Measurements from ENCODE around the gene INSYN2B. TPM values are rescaled to one million over a fixed set of nuclear protein-coding genes. Genes with fewer than 3 reads are reported as not detected.

The INSYN2B gene
- total RNA-seq, 1 donor from 2014 or later, result 0.56 TPM

DNA sequence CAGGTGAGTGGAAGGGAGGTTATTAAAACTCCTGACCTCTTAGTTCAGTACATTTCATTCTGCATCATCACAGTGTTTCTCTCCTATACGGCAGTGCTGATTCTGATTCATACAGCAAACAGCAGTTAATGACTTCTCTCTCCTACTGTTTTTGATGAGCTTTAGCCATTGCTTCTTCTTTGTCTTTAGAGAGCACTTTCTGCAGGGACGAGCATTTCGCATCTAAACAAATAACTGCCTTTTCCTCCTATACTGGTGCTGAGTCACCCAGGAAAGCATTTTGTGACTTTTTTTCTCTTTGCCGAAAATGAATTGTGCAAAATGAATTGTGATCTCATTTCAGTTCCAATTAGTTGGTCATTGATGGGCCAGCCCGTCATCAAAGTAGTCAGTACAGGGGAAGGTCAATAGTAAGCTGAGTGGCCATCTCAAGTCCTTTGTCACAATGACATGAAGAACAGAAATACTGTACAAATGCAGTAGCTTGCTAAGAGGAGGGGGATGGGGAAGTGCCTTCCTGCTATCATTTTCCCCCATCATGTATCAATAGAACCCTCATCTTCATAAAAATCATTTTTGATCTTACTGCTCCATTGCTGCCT lies 98.5 kb downstream of the INSYN2B start:
- TF ChIP-seq, protein P1, sequence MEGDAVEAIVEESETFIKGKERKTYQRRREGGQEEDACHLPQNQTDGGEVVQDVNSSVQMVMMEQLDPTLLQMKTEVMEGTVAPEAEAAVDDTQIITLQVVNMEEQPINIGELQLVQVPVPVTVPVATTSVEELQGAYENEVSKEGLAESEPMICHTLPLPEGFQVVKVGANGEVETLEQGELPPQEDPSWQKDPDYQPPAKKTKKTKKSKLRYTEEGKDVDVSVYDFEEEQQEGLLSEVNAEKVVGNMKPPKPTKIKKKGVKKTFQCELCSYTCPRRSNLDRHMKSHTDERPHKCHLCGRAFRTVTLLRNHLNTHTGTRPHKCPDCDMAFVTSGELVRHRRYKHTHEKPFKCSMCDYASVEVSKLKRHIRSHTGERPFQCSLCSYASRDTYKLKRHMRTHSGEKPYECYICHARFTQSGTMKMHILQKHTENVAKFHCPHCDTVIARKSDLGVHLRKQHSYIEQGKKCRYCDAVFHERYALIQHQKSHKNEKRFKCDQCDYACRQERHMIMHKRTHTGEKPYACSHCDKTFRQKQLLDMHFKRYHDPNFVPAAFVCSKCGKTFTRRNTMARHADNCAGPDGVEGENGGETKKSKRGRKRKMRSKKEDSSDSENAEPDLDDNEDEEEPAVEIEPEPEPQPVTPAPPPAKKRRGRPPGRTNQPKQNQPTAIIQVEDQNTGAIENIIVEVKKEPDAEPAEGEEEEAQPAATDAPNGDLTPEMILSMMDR (IDR thresholded peaks at IDR 0.05; ENCODE audit: unreplicated experiment), result no peak
- H3K9me3 Mint-ChIP-seq, result no peaks in the 10 kb centered on the region
- peaks cover 5% of the 10 kb centered on the region for H3K4me1 Mint-ChIP-seq
- H3K4me3 Mint-ChIP-seq, result no peak overlapping the region
- H3K27ac Mint-ChIP-seq, result no peak overlapping the region
- H3K36me3 Mint-ChIP-seq, result no peaks in the 10 kb centered on the region
- peaks cover 34% of the 10 kb centered on the region for H3K27me3 Mint-ChIP-seq (ENCODE audit: low read depth)
- no peak for DNase-seq (ENCODE audit: low spot score in 2 of 2, unreplicated experiment in 2 of 2)

GRCh38 chr5:169880785-169881184 lies 99.5 kb downstream of the INSYN2B start:
- Mint-ChIP-seq H3K36me3 (no peaks in the 10 kb centered on the region), H3K4me3 (no peak overlapping the region), H3K9me3 (no peaks in the 10 kb centered on the region), H3K27ac (no peak overlapping the region), H3K4me1 (peaks cover 5% of the 10 kb centered on the region), H3K27me3 (ENCODE audit: low read depth) (peaks cover 25% of the 10 kb centered on the region)
- TF ChIP-seq, protein P1 (IDR thresholded peaks at IDR 0.05; ENCODE audit: unreplicated experiment), result no peak
- no peak for DNase-seq (ENCODE audit: low spot score in 2 of 2, unreplicated experiment in 2 of 2)

- no peaks in the 10 kb centered on the region for H3K9me3 Mint-ChIP-seq
These were observed 100.2 kb downstream of the INSYN2B start for GRCh38 chr5:169880012-169880663.

GRCh38 chr5:169876386-169876785 lies 103.9 kb downstream of the INSYN2B start:
- TF ChIP-seq, protein P1 (IDR thresholded peaks at IDR 0.05; ENCODE audit: unreplicated experiment), result no peak
- no peak for DNase-seq (ENCODE audit: low spot score in 2 of 2, unreplicated experiment in 2 of 2)
- no peak overlapping the region for H3K4me3 Mint-ChIP-seq
- no peaks in the 10 kb centered on the region for H3K4me1 Mint-ChIP-seq
- no peaks in the 10 kb centered on the region for H3K9me3 Mint-ChIP-seq
- no peaks in the 10 kb centered on the region for H3K36me3 Mint-ChIP-seq
- H3K27ac Mint-ChIP-seq, result no peak overlapping the region
- peaks cover 13% of the 10 kb centered on the region for H3K27me3 Mint-ChIP-seq (ENCODE audit: low read depth)

More at GRCh38 chr5:169880012-169880663, 100.2 kb downstream of the INSYN2B start:
- TF ChIP-seq, protein P1 (IDR thresholded peaks at IDR 0.05; ENCODE audit: unreplicated experiment), result no peak
- Mint-ChIP-seq H3K36me3 (no peaks in the 10 kb centered on the region), H3K27me3 (ENCODE audit: low read depth) (peaks cover 19% of the 10 kb centered on the region), H3K27ac (no peak overlapping the region), H3K4me3 (no peak overlapping the region), H3K4me1 (peaks cover 5% of the 10 kb centered on the region)
- DNase-seq (ENCODE audit: low spot score in 2 of 2, unreplicated experiment in 2 of 2), result no peak

- H3K4me1 Mint-ChIP-seq, result no peaks in the 10 kb centered on the region
- no peak for DNase-seq (ENCODE audit: low spot score in 2 of 2, unreplicated experiment in 2 of 2)
- TF ChIP-seq, protein P1 (IDR thresholded peaks at IDR 0.05; ENCODE audit: unreplicated experiment), result no peak
- H3K9me3 Mint-ChIP-seq, result no peaks in the 10 kb centered on the region
- H3K27me3 Mint-ChIP-seq (ENCODE audit: low read depth), result peaks cover 16% of the 10 kb centered on the region
- no peaks in the 10 kb centered on the region for H3K36me3 Mint-ChIP-seq
- no peak overlapping the region for H3K27ac Mint-ChIP-seq
- H3K4me3 Mint-ChIP-seq, result no peak overlapping the region
These were observed 104.6 kb downstream of the INSYN2B start for GRCh38 chr5:169875731-169876130.
